Measurements from ENCODE around the gene COL6A2.
"Not testable (repeated sequence)": the region's sequence is repeated elsewhere in the genome, so short reads cannot be mapped to it uniquely, and the experiment has no call there.

DNA sequence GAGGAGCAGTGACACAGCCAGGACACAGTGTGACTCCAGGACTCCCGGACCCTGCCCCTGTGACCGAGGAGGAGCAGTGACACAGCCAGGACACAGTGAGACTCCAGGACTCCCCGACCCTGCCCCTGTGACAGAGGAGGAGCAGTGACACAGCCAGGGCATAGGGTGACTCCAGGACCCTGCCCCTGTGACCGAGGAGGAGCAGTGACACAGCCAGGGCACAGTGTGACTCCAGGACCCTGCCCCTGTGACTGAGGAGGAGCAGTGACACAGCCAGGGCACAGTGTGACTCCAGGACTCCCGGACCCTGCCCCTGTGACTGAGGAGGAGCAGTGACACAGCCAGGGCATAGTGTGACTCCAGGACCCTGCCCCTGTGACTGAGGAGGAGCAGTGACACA is 12.7 kb upstream of the COL6A2 start:
- not testable (repeated sequence) for TF ChIP-seq EZH2 (IDR thresholded peaks at IDR 0.05; ENCODE audit: insufficient read depth, poor library complexity, severe bottlenecking); EZH2phosphoT487 (IDR thresholded peaks at IDR 0.05; ENCODE audit: insufficient read depth, low read depth)

Measured in GM23248 (cell line).